ENCODE measurements around the gene GPR160. TPM values are rescaled to one million over a fixed set of nuclear protein-coding genes. Genes with fewer than 3 reads are reported as not detected.

GPR160 gene
- total and polyA plus RNA-seq, 10 of the 15 experiments (the other 5 are each of a cell fraction or from before 2014, with no cell fraction given), result 1.2 to 57.7 (median 30.9) TPM

DNA sequence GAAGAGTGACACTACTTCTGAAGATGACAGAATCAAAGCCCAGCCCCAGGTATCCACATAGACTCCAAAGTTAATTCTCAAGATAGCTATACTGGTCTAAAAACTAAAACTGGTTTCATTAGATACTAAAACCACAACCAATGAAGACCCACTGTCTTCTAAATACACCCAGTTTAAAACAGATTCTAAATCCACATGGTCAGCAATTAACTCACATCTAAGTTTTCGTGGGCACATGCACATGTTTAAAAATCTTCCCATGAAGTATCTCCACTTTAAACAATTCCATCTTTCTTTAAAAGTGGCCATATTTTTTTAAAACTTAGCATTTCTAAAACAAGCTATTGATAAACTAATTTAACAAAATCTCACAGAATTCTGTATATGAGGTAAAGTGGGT is 63.1 kb downstream of the GPR160 start:
- H4K20me1 ChIP-seq (ENCODE audit: control insufficient read depth, insufficient read depth), result no peaks in the 10 kb centered on the region
- WGBS (ENCODE audit: insufficient coverage, insufficient replicate concordance, low lambda C conversion rate, missing lambda C conversion rate), result 100% methylated on average over 1 of the region's 1 CpG
- H3K27me3 ChIP-seq (replicated peaks in 1 of 2; ENCODE audit: control insufficient read depth in 2 of 2, insufficient read depth in 2 of 2, low read length in 1 of 2), result no peaks in the 10 kb centered on the region
- POLR2A ChIA-PET, result interaction anchor here (0.5 kb wide), 1 partner anchor 53 kb away, joined by 6 read pairs; no protein-coding TSS in a partner anchor
- H3K36me3 ChIP-seq (ENCODE audit: control insufficient read depth in 2 of 2, insufficient read depth in 2 of 2, low read length in 1 of 2), result peaks cover 10 to 44% of the 10 kb centered on the region in 2 experiments
- no peak overlapping the region for H3K9ac ChIP-seq (ENCODE audit: control insufficient read depth, insufficient read depth, low read length)
- in situ Hi-C loops (cut with MboI), result no loop called here
- RAD21 ChIA-PET (ENCODE audit: unreplicated experiment), result interaction anchor here (1.1 to 2.2 kb wide), 2 partner anchors 79 to 162 kb away, joined by 3 to 7 read pairs; no protein-coding TSS in a partner anchor
- H3K27ac ChIP-seq (ENCODE audit: control insufficient read depth, insufficient read depth), result no peak overlapping the region
- no peak for ATAC-seq
- H3K9me3 ChIP-seq (replicated peaks; ENCODE audit: control insufficient read depth, insufficient read depth, low read length), result no peaks in the 10 kb centered on the region
- no peaks in the 10 kb centered on the region; the same call in 1 of the 2 replicates for H3K79me2 ChIP-seq (ENCODE audit: control insufficient read depth, insufficient read depth, low read length)
- peaks cover 10% of the 10 kb centered on the region for H3K4me1 ChIP-seq (ENCODE audit: control insufficient read depth, insufficient read depth, low read length)
- H2AFZ ChIP-seq (ENCODE audit: control insufficient read depth, low read depth, low read length), result no peak overlapping the region
- no peak overlapping the region for H3K4me2 ChIP-seq (ENCODE audit: control insufficient read depth, insufficient read depth)
- no TSS peak for BruUV-seq (replicated peaks)
- TF ChIP-seq YY1 (IDR thresholded peaks at IDR 0.05; ENCODE audit: low read depth, low read length) (no peak), GATAD2B (conservative IDR thresholded peaks at IDR 0.05; ENCODE audit: low read depth) (no peak), WRNIP1 (IDR thresholded peaks at IDR 0.05; ENCODE audit: borderline replicate concordance, low read depth, low read length) (no peak), ZNF622 (IDR thresholded peaks at IDR 0.05) (no peak), NR2C2 (IDR thresholded peaks at IDR 0.05; ENCODE audit: borderline replicate concordance, control insufficient read depth, insufficient read length, low read depth) (no peak), RFX5 (IDR thresholded peaks at IDR 0.05; ENCODE audit: low read depth, low read length) (no peak), POLR2AphosphoS5 (IDR thresholded peaks at IDR 0.05; ENCODE audit: low read length) (no peak)
- intact Hi-C loops (cut with micrococcal nuclease; ENCODE audit: unreplicated experiment), result no loop called here
- FAIRE-seq, result no peak
- SMC1A ChIA-PET (ENCODE audit: uncharacterized antibody, unreplicated experiment), result interaction anchor here (1.0 to 3.5 kb wide), 11 partner anchors 9 to 125 kb away, joined by 3 to 11 read pairs (median 3); no protein-coding TSS in a partner anchor
- DNase-seq (ENCODE audit: low read depth, low spot score), result no peak
- no peak overlapping the region for H3K4me3 ChIP-seq
- CTCF ChIA-PET, result interaction anchor here (1.0 to 1.3 kb wide), 4 partner anchors 8 to 951 kb away, joined by 3 to 4 read pairs (median 3); no protein-coding TSS in a partner anchor

DNA sequence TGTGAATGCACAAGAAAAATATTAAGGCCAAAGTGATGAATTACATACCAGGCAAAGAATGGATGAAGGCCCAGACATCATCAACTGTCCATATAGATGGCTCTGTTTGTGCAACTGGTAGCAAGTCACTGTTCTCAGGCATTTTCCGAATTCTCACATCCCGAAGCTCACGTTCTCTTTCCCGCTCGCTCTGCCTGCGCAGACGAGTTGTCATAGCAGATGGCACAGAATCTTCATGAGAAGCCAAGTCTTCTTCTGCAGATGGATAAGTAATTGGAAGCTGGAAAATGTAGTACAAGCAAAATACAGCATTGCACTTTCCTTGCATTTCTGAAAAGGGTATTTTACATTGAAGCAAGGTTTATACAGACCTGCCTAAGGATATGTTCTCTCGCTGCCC is 64.6 kb downstream of the GPR160 start:
- intact Hi-C loops (cut with micrococcal nuclease; ENCODE audit: unreplicated experiment), result no loop called here
- no TSS peak for BruUV-seq (replicated peaks)

More for the DNA sequence above, 64.6 kb downstream of the GPR160 start:
- DNase-seq (ENCODE audit: low read depth, low spot score), result no peak
- Histone ChIP-seq H2AFZ (ENCODE audit: control insufficient read depth, low read depth, low read length) (no peak overlapping the region), H3K79me2 (ENCODE audit: control insufficient read depth, insufficient read depth, low read length) (no peaks in the 10 kb centered on the region; the same call in 1 of the 2 replicates), H3K4me1 (ENCODE audit: control insufficient read depth, insufficient read depth, low read length) (no peaks in the 10 kb centered on the region), H3K27me3 (replicated peaks in 1 of 2; ENCODE audit: control insufficient read depth in 2 of 2, insufficient read depth in 2 of 2, low read length in 1 of 2) (no peaks in the 10 kb centered on the region), H3K9me3 (replicated peaks; ENCODE audit: control insufficient read depth, insufficient read depth, low read length) (no peaks in the 10 kb centered on the region), H3K4me3 (no peak overlapping the region), H3K9ac (ENCODE audit: control insufficient read depth, insufficient read depth, low read length) (no peak overlapping the region), H4K20me1 (ENCODE audit: control insufficient read depth, insufficient read depth) (no peaks in the 10 kb centered on the region), H3K4me2 (ENCODE audit: control insufficient read depth, insufficient read depth) (no peak overlapping the region), H3K27ac (ENCODE audit: control insufficient read depth, insufficient read depth) (no peak overlapping the region), H3K36me3 (ENCODE audit: control insufficient read depth in 2 of 2, insufficient read depth in 2 of 2, low read length in 1 of 2) (peaks cover 7 to 32% of the 10 kb centered on the region in 2 experiments)
- ChIA-PET SMC1A (ENCODE audit: uncharacterized antibody, unreplicated experiment) (interaction anchor here (0.6 to 3.5 kb wide), 8 partner anchors 10 to 1900 kb away, joined by 3 to 11 read pairs (median 4); no protein-coding TSS in a partner anchor), RAD21 (ENCODE audit: unreplicated experiment) (interaction anchor here (2.2 kb wide), 1 partner anchor 77 kb away, joined by 7 read pairs; no protein-coding TSS in a partner anchor), POLR2A (interaction anchor here (0.6 kb wide), 1 partner anchor 333 kb away, joined by 6 read pairs; the partner anchor contains the start of gene ACTRT3), CTCF (no interaction called here)
- in situ Hi-C loops (cut with MboI), result no loop called here
- 98% methylated on average over 8 of the region's 8 CpGs for WGBS (ENCODE audit: insufficient coverage, insufficient replicate concordance, low lambda C conversion rate, missing lambda C conversion rate)
- TF ChIP-seq CREM (IDR thresholded peaks at IDR 0.05; ENCODE audit: low read depth) (no peak), MEF2B (IDR thresholded peaks at IDR 0.05; ENCODE audit: partially characterized antibody, poor library complexity, severe bottlenecking) (no peak), IKZF1 (conservative IDR thresholded peaks at IDR 0.05) (no peak), MYC (IDR thresholded peaks at IDR 0.05; ENCODE audit: insufficient read depth, insufficient read length, insufficient replicate concordance, low read length, severe bottlenecking) (no peak), CHD1 (IDR thresholded peaks at IDR 0.05; ENCODE audit: low read depth, low read length) (no peak)
- FAIRE-seq, result no peak
- no peak for ATAC-seq
